Activated naive CD4-positive, alpha-beta T cell treated with anti-CD3 and anti-CD28 coated beads for 36 hours (primary cell): ENCODE results near the gene CFAP45. TPM values are rescaled to one million over a fixed set of nuclear protein-coding genes. Genes with fewer than 3 reads are reported as not detected.

Experiments used
- CTCF ChIA-PET: fragments of 350-600 bp; sonication (Branson Sonifier 250); formaldehyde crosslinking; loops from one replicate; lab custom pipeline; 2021; ENCODE audit warnings: antibody characterized with exemption; lab: Charles Lee
- DNase-seq: peaks from one replicate; pipeline ENCODE4 v3.0.0-alpha.2; 2020
- H3K27ac Mint-ChIP-seq: one replicate; pipeline ENCODE4 v1.8.0; 2021; ENCODE audit warnings: mild to moderate bottlenecking, mixed read lengths
- H3K27me3 Mint-ChIP-seq: one replicate; pipeline ENCODE4 v1.8.0; 2021; ENCODE audit warnings: low read depth, mixed read lengths
- H3K36me3 Mint-ChIP-seq: one replicate; pipeline ENCODE4 v1.8.0; 2021; ENCODE audit warnings: low read depth, mixed read lengths
- H3K4me1 Mint-ChIP-seq: one replicate; pipeline ENCODE4 v1.8.0; 2021; ENCODE audit warnings: low read depth, mixed read lengths
- H3K4me3 Mint-ChIP-seq: one replicate; pipeline ENCODE4 v1.8.0; 2021; ENCODE audit warnings: mild to moderate bottlenecking, moderate library complexity, mixed read lengths
- H3K9me3 Mint-ChIP-seq: one replicate; pipeline ENCODE4 v1.8.0; 2021; ENCODE audit warnings: mixed read lengths
- intact Hi-C: fragments of 100-400 bp; cut with micrococcal nuclease; formaldehyde crosslinking; loops from one replicate; pipeline ENCODE4 v1.15.1; 2023
- total RNA-seq, 2 experiments: library from RNA; stranded (reverse); gene quantifications; one replicate each; pipeline ENCODE4 v1.2.3, GENCODE V29; 2021

Gene CFAP45
- total RNA-seq, 2 experiments from 2014 or later = 2.1 to 2.6 TPM

DNA sequence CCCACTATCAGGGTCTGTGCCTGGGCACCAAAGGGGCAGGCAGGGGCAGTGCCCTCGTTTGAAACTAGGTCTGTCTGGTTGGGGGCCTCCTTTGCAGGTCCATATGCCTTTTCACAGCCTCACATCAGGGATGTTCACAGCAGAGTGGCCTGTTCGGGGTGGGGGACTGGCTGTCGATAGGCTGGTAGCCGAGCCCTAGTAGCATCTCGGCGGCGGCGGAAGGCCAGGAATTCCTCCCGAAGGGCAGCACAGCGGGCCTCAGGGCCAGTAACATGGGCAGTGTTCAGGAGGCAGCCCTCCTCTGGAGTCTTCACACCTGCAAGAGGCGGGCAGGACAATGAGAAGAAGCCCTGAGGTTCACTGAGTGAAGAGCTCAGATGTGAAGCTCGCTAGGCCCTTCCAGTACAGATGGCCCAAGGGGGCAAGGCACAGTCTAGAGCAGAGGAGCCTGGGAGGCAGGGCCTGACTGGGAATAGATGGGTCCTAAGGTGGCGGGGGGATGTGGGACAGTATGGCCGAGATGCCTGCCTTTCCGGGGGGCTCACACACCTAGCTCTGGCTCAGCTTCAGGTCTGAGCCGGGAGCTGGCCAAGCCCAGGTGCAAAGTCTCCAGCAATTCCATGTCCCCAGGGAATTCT lies 27.4 kb upstream of the CFAP45 start:
- Mint-ChIP-seq H3K9me3 (no peaks in the 10 kb centered on the region), H3K36me3 (peaks cover 7% of the 10 kb centered on the region), H3K27ac (no peak overlapping the region), H3K27me3 (no peaks in the 10 kb centered on the region), H3K4me1 (peaks cover 24% of the 10 kb centered on the region), H3K4me3 (no peak overlapping the region)
- CTCF ChIA-PET = interaction anchor here (0.6 to 6.0 kb wide), 2 partner anchors 79 to 88 kb away, joined by 3 to 41 read pairs; no protein-coding TSS in a partner anchor
- DNase-seq = no peak
- intact Hi-C loops = loop anchor here (10.0 kb wide), 4 partner anchors 647 to 877 kb away; partner anchors contain the start of gene CD84

DNA sequence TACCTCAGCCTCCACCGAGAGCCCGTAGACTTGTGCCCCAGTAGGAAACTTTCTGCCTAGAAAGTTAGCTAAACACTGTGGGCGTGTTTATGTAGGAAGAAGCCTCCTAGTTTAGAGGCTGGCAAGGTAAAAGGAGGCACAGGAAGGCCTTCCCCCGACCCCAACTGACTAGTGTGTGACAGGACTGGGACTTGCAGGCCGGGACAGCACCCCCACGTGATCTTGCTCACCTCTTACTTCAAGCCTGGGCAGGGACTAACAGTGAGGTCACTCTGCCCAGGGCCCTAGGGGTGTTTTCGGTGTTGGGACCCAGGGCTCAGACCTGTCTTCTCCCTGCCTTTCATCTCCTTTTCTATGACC lies 25.7 kb upstream of the CFAP45 start:
- peak overlapping the region; percentile 91 for H3K4me3 Mint-ChIP-seq
- H3K9me3 Mint-ChIP-seq = no peaks in the 10 kb centered on the region
- peak overlapping the region; percentile 93 for H3K27ac Mint-ChIP-seq
- DNase-seq = peak; percentile 84
- peaks cover 40% of the 10 kb centered on the region for H3K4me1 Mint-ChIP-seq
- peaks cover 15% of the 10 kb centered on the region for H3K36me3 Mint-ChIP-seq
- intact Hi-C loops = loop anchor here (1.0 to 10.0 kb wide), 10 partner anchors 33 to 912 kb away; partner anchors contain the start of genes CD84, DUSP23, IGSF8 and PIGM
- CTCF ChIA-PET = interaction anchor here (0.6 to 6.0 kb wide), 6 partner anchors 10 to 126 kb away, joined by 3 to 41 read pairs (median 4); no protein-coding TSS in a partner anchor
- H3K27me3 Mint-ChIP-seq = no peaks in the 10 kb centered on the region

- no peaks in the 10 kb centered on the region for H3K27me3 Mint-ChIP-seq
- CTCF ChIA-PET = interaction anchor here (0.6 to 6.0 kb wide), 10 partner anchors 11 to 160 kb away, joined by 3 to 41 read pairs (median 4); no protein-coding TSS in a partner anchor
These were observed 25.1 kb upstream of the CFAP45 start, which contains the start of gene TAGLN2 for GRCh38 chr1:159924791-159925718. Gene TAGLN2 (minus strand): TSS chr1:159925507. CDS start chr1:159920509, 4,998 bp downstream.

GRCh38 chr1:159924025-159924790 lies 24.2 kb upstream of the CFAP45 start:
- peak overlapping the region; percentile 91 for H3K4me3 Mint-ChIP-seq
- peaks cover 29% of the 10 kb centered on the region for H3K36me3 Mint-ChIP-seq
- DNase-seq = peak; percentile 79

More at GRCh38 chr1:159924791-159925718, 25.1 kb upstream of the CFAP45 start, which contains the start of gene TAGLN2:
- peaks cover 43% of the 10 kb centered on the region for H3K4me1 Mint-ChIP-seq
- intact Hi-C loops = loop anchor here (1.0 to 10.0 kb wide), 12 partner anchors 32 to 912 kb away; partner anchors contain the start of genes AIM2, CD84, DUSP23 and IGSF8
- peaks cover 21% of the 10 kb centered on the region for H3K36me3 Mint-ChIP-seq
- peak within 1 kb of the TSS; percentile 91 for H3K4me3 Mint-ChIP-seq
- H3K27ac Mint-ChIP-seq = peak within 1 kb of the TSS; percentile 93
- DNase-seq = peak; percentile 89
- H3K9me3 Mint-ChIP-seq = no peaks in the 10 kb centered on the region

GRCh38 chr1:159923203-159924024 lies 23.4 kb upstream of the CFAP45 start:
- H3K27ac Mint-ChIP-seq = peak overlapping the region; percentile 93
- H3K27me3 Mint-ChIP-seq = no peaks in the 10 kb centered on the region
- H3K36me3 Mint-ChIP-seq = peaks cover 35% of the 10 kb centered on the region
- H3K9me3 Mint-ChIP-seq = no peaks in the 10 kb centered on the region
- peak; percentile 94 for DNase-seq
- intact Hi-C loops = loop anchor here (1.0 to 10.0 kb wide), 8 partner anchors 31 to 881 kb away; partner anchors contain the start of genes AIM2, CD84, DCAF8 and PEA15
- peaks cover 49% of the 10 kb centered on the region for H3K4me1 Mint-ChIP-seq
- CTCF ChIA-PET = interaction anchor here (1.5 to 6.0 kb wide), 4 partner anchors 12 to 162 kb away, joined by 5 to 41 read pairs (median 12); no protein-coding TSS in a partner anchor
- peak overlapping the region; percentile 91 for H3K4me3 Mint-ChIP-seq

More at GRCh38 chr1:159924025-159924790, 24.2 kb upstream of the CFAP45 start:
- Mint-ChIP-seq H3K4me1 (peaks cover 49% of the 10 kb centered on the region), H3K27me3 (no peaks in the 10 kb centered on the region), H3K9me3 (no peaks in the 10 kb centered on the region), H3K27ac (peak overlapping the region; percentile 93)
- CTCF ChIA-PET = interaction anchor here (1.0 to 6.0 kb wide), 7 partner anchors 11 to 161 kb away, joined by 3 to 41 read pairs (median 5); no protein-coding TSS in a partner anchor
- intact Hi-C loops = loop anchor here (2.0 to 10.0 kb wide), 7 partner anchors 31 to 881 kb away; partner anchors contain the start of genes AIM2, CD84 and PEA15

DNA sequence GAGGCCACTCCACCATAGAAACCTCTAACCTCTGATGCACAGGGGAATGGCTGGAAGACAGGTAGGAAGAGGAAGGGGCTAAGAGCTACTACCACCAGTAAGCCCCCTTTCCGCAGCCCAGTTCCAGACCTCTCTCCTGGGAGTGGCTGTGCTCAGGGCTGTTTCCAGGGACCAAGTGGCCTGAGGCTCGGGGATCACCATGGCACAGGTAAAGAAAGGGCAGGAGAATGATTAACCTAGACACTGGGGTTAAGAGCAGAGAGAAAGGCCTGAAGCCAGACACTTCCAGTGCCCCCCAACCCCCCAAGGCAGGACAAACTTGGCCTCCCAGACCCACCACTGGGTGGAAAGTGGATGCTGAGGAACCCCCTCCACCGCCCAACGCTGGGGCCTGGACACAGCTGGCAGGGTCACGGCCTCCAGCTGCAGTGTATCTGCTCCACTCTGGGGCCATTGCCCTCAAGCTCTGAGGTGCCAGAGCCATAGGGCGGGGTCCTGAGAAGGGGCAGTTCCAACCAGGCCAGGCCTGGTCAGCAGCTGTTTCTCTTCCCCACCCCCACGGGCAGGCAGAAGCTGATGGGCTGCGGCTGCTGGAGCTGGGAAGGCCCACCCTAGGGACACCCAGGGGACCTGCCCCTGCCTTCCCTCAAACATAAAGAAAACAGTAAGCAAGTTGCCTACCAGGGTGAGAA lies 22.7 kb upstream of the CFAP45 start:
- Mint-ChIP-seq H3K27me3 (no peaks in the 10 kb centered on the region), H3K36me3 (peaks cover 41% of the 10 kb centered on the region), H3K9me3 (no peaks in the 10 kb centered on the region), H3K27ac (peak overlapping the region; percentile 93), H3K4me3 (peak overlapping the region; percentile 91), H3K4me1 (peaks cover 57% of the 10 kb centered on the region)
- intact Hi-C loops = loop anchor here (1.0 to 10.0 kb wide), 7 partner anchors 285 to 882 kb away; partner anchors contain the start of genes AIM2, CD84, DCAF8 and PEA15
- peak; percentile 15 for DNase-seq
- CTCF ChIA-PET = interaction anchor here (0.7 to 6.0 kb wide), 7 partner anchors 12 to 156 kb away, joined by 3 to 41 read pairs (median 5); no protein-coding TSS in a partner anchor

- no peaks in the 10 kb centered on the region for H3K27me3 Mint-ChIP-seq
- peaks cover 44% of the 10 kb centered on the region for H3K36me3 Mint-ChIP-seq
These were observed 21.9 kb upstream of the CFAP45 start for GRCh38 chr1:159921700-159922504.

DNA sequence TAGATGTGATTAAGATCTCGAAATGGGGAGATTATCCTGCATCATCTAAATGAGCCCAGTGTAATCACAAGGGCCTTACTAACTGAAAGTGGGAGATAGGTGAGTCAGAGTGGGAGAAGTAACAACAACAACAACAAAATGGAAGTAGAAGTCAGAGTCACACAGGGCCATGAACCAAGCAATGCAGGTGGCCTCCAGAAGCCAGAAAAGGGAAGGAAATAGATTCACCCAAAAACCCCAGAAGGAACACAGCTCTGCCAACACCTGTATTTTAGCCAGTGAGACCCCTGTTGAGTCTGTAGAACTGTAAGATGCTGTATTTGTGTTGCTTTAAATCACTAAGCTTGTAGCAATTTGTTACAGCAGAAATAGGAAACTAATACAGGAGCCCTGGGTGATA lies 21.3 kb upstream of the CFAP45 start:
- no peaks in the 10 kb centered on the region for H3K27me3 Mint-ChIP-seq
- DNase-seq = peak; percentile 51
- peaks cover 45% of the 10 kb centered on the region for H3K36me3 Mint-ChIP-seq
- H3K4me3 Mint-ChIP-seq = peak overlapping the region; percentile 91
- H3K9me3 Mint-ChIP-seq = no peaks in the 10 kb centered on the region
- peaks cover 58% of the 10 kb centered on the region for H3K4me1 Mint-ChIP-seq
- H3K27ac Mint-ChIP-seq = peak overlapping the region; percentile 93
- CTCF ChIA-PET = interaction anchor here (0.6 to 1.9 kb wide), 3 partner anchors 85 to 1366 kb away, joined by 3 to 5 read pairs (median 5); no protein-coding TSS in a partner anchor
- intact Hi-C loops = loop anchor here (1.0 to 10.0 kb wide), 8 partner anchors 67 to 912 kb away; partner anchors contain the start of genes AIM2, CD84, IFI16 and PEA15

More at GRCh38 chr1:159921700-159922504, 21.9 kb upstream of the CFAP45 start:
- peak; percentile 49 for DNase-seq
- intact Hi-C loops = loop anchor here (1.0 to 10.0 kb wide), 8 partner anchors 68 to 913 kb away; partner anchors contain the start of genes AIM2, CD84, IFI16 and PEA15
- Mint-ChIP-seq H3K27ac (peak overlapping the region; percentile 93), H3K9me3 (no peaks in the 10 kb centered on the region), H3K4me3 (peak overlapping the region; percentile 91), H3K4me1 (peaks cover 60% of the 10 kb centered on the region)
- CTCF ChIA-PET = interaction anchor here (0.6 to 2.5 kb wide), 7 partner anchors 13 to 1365 kb away, joined by 3 to 15 read pairs (median 5); no protein-coding TSS in a partner anchor

DNA sequence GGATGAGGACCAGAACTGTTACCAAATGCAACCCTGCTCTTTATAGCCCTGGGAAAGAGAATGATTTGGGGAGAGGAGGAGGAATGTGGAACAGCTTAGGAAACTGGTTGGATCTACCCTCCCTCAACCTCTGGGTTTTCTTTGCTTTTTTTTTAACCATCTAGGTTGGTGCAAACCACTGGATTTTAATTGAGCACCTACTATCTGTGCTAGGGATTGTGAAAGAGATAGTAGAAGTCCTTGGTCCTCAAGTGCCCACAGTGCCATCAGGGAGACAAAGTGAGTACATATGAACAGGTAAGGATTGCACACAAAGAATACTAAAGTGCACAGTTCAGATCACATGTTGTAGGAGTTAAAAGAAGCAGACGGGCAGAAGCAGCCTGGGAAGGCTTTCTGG lies 20.7 kb upstream of the CFAP45 start:
- H3K27ac Mint-ChIP-seq = peak overlapping the region; percentile 69
- H3K4me1 Mint-ChIP-seq = peaks cover 53% of the 10 kb centered on the region
- no peaks in the 10 kb centered on the region for H3K27me3 Mint-ChIP-seq
- CTCF ChIA-PET = interaction anchor here (1.9 kb wide), 1 partner anchor 85 kb away, joined by 5 read pairs; no protein-coding TSS in a partner anchor
- intact Hi-C loops = loop anchor here (1.0 to 10.0 kb wide), 8 partner anchors 66 to 911 kb away; partner anchors contain the start of genes AIM2, CD84, IFI16 and PEA15
- DNase-seq = no peak
- no peak overlapping the region for H3K4me3 Mint-ChIP-seq
- H3K9me3 Mint-ChIP-seq = no peaks in the 10 kb centered on the region
- peaks cover 46% of the 10 kb centered on the region for H3K36me3 Mint-ChIP-seq
